Gastroesophageal sphincter (tissue), 3 donors: ENCODE results near the gene EZH1.
"Not testable (repeated sequence)": the region's sequence is repeated elsewhere in the genome, so short reads cannot be mapped to it uniquely, and the experiment has no call there.

Experiments used
- CTCF ChIP-seq, 4 experiments: fragments of 200-600 bp in 2 of 4; fragments of 450-650 bp in 2 of 4; sonication (generic) in 1 of 4; IDR thresholded peaks; one replicate each; pipeline ENCODE4 v1.5.1; 2017 to 2019; ENCODE audit warnings: antibody characterized with exemption in 4 of 4, mild to moderate bottlenecking in 2 of 4, moderate library complexity in 2 of 4
- EP300 ChIP-seq: sonication (generic); formaldehyde crosslinking; IDR thresholded peaks from one replicate; pipeline ENCODE4 v1.6.1; 2017; ENCODE audit warnings: antibody characterized with exemption, mild to moderate bottlenecking
- POLR2A ChIP-seq, 2 donors: fragments of 450-650 bp; IDR thresholded peaks; one replicate each; pipeline ENCODE4 v1.6.1; 2017; ENCODE audit warnings: antibody characterized with exemption in 2 of 2, mild to moderate bottlenecking in 2 of 2, moderate library complexity in 1 of 2
- POLR2AphosphoS5 ChIP-seq: sonication (generic); formaldehyde crosslinking; IDR thresholded peaks from one replicate; pipeline ENCODE4 v1.6.1; 2017; ENCODE audit warnings: antibody characterized with exemption

GRCh38 chr17:42659932-42660274 is 84.9 kb downstream of the EZH1 start:
- TF ChIP-seq CTCF (IDR thresholded peaks at IDR 0.05); EP300; POLR2A (IDR thresholded peaks at IDR 0.05); POLR2AphosphoS5: not testable (repeated sequence)
